ENCODE measurements around the gene FAR2. TPM values are rescaled to one million over a fixed set of nuclear protein-coding genes. Genes with fewer than 3 reads are reported as not detected.

Gene FAR2
- 10 to 100 TPM; 42.5 to 96.7 TPM for total RNA-seq
- polyA plus RNA-seq (2013, experiment 1 of 2) = 5.6 TPM
- 5.5 TPM for polyA plus RNA-seq (2013, experiment 2 of 2)
- long read RNA-seq, experiment 1, transcript FAR2-202 (12 exons, 3,616 nt) = major isoform, 9 of 21 reads
- long read RNA-seq, experiment 1, partial matches to known transcripts = 6 of 21 reads
- long read RNA-seq, experiment 1, other reads (novel, unspliced or antisense) = 6 of 21 reads
- long read RNA-seq, experiment 2, transcript FAR2-202 (12 exons, 3,616 nt) = major isoform, 40 of 50 reads
- long read RNA-seq, experiment 2, partial matches to known transcripts = 3 of 50 reads
- long read RNA-seq, experiment 2, other reads (novel, unspliced or antisense) = 7 of 50 reads
- long read RNA-seq, experiment 3, transcript FAR2-202 (12 exons, 3,616 nt) = major isoform, 365 of 480 reads
- long read RNA-seq, experiment 3, partial matches to known transcripts = 18 of 480 reads
- long read RNA-seq, experiment 3, other reads (novel, unspliced or antisense) = 93 of 480 reads
- long read RNA-seq, experiment 4, transcript FAR2-202 (12 exons, 3,616 nt) = major isoform, 12 of 26 reads
- long read RNA-seq, experiment 4, partial matches to known transcripts = 0 of 26 reads
- long read RNA-seq, experiment 4, other reads (novel, unspliced or antisense) = 14 of 26 reads

- H3K9ac ChIP-seq (ENCODE audit: extremely low read depth, low read length, poor library complexity, severe bottlenecking) = peak within 1 kb of the TSS; percentile 50
- no peak within 1 kb of the TSS for H3K27ac ChIP-seq (ENCODE audit: low read depth, low read length)
- 2% methylated on average over 11 to 66 of the region's 66 CpGs for WGBS, 2 experiments (ENCODE audit: insufficient coverage in 1 of 2, insufficient read length in 1 of 2)
- peak; percentile 8 for TF ChIP-seq CTCF (conservative IDR thresholded peaks at IDR 0.05)
- Mint-ChIP-seq H3K4me1 (peaks cover 66% of the 10 kb centered on the region), H3K36me3 (ENCODE audit: low read depth) (peaks cover 2% of the 10 kb centered on the region), H3K27me3 (ENCODE audit: insufficient read depth) (no peaks in the 10 kb centered on the region), H3K27ac (peak within 1 kb of the TSS; percentile 98), H3K9me3 (peaks cover 13% of the 10 kb centered on the region), H3K4me3 (peak within 1 kb of the TSS; percentile 80)
- no peaks in the 10 kb centered on the region for H3K27me3 ChIP-seq (ENCODE audit: control insufficient read depth, insufficient read depth, low read length, poor library complexity, severe bottlenecking)
- H3K36me3 ChIP-seq (ENCODE audit: control insufficient read depth, insufficient read depth, low read length) = no peaks in the 10 kb centered on the region
- peaks cover 13% of the 10 kb centered on the region for H3K9me3 ChIP-seq (ENCODE audit: control insufficient read depth, low read length)
- peak; percentile 90 for DNase-seq
- H3K4me1 ChIP-seq (ENCODE audit: control insufficient read depth, insufficient read depth, low read length) = no peaks in the 10 kb centered on the region
- peak within 1 kb of the TSS; percentile 81 for H3K4me3 ChIP-seq (ENCODE audit: low read length)
Measured at GRCh38 chr12:29148911-29149690, at the start of gene FAR2. Gene FAR2 (plus strand): TSS chr12:29149278. CDS start chr12:29270450, 121,172 bp downstream.

- H3K4me3 Mint-ChIP-seq = no peak overlapping the region
- H3K27me3 Mint-ChIP-seq (ENCODE audit: insufficient read depth) = no peaks in the 10 kb centered on the region
- peaks cover 4% of the 10 kb centered on the region for H3K4me1 Mint-ChIP-seq
- peaks cover 2% of the 10 kb centered on the region for H3K9me3 ChIP-seq (ENCODE audit: control insufficient read depth, low read length)
- no peak for DNase-seq
- no peaks in the 10 kb centered on the region for H3K36me3 ChIP-seq (ENCODE audit: control insufficient read depth, insufficient read depth, low read length)
- H3K4me1 ChIP-seq (ENCODE audit: control insufficient read depth, insufficient read depth, low read length) = no peaks in the 10 kb centered on the region
- peaks cover 15% of the 10 kb centered on the region for H3K9me3 Mint-ChIP-seq
- 50% methylated on average over 2 of the region's 2 CpGs; no CpG with 5 or more reads in 1 of the 2 experiments for WGBS, 2 experiments (ENCODE audit: insufficient coverage in 1 of 2, insufficient read length in 1 of 2)
- H3K9ac ChIP-seq (ENCODE audit: extremely low read depth, low read length, poor library complexity, severe bottlenecking) = no peak overlapping the region
- no peak overlapping the region for H3K27ac ChIP-seq (ENCODE audit: low read depth, low read length)
- no peak overlapping the region for H3K4me3 ChIP-seq (ENCODE audit: low read length)
- no peak overlapping the region for H3K27ac Mint-ChIP-seq
- H3K36me3 Mint-ChIP-seq (ENCODE audit: low read depth) = no peaks in the 10 kb centered on the region
- no peak for TF ChIP-seq CTCF (conservative IDR thresholded peaks at IDR 0.05)
- H3K27me3 ChIP-seq (ENCODE audit: control insufficient read depth, insufficient read depth, low read length, poor library complexity, severe bottlenecking) = no peaks in the 10 kb centered on the region
Measured at GRCh38 chr12:29102741-29103140, 46.3 kb upstream of the FAR2 start.

- no peak overlapping the region for H3K27ac ChIP-seq (ENCODE audit: low read depth, low read length)
- no peak overlapping the region for H3K4me3 Mint-ChIP-seq
- WGBS, 2 experiments (ENCODE audit: insufficient coverage in 1 of 2, insufficient read length in 1 of 2) = 90 to 94% methylated on average over 3 to 5 of the region's 5 CpGs
- no peaks in the 10 kb centered on the region for H3K27me3 Mint-ChIP-seq (ENCODE audit: insufficient read depth)
- H3K9me3 Mint-ChIP-seq = peaks cover 14% of the 10 kb centered on the region
- no peak for TF ChIP-seq CTCF (conservative IDR thresholded peaks at IDR 0.05)
- H3K36me3 Mint-ChIP-seq (ENCODE audit: low read depth) = no peaks in the 10 kb centered on the region
- no peak for DNase-seq
- peaks cover 4% of the 10 kb centered on the region for H3K4me1 Mint-ChIP-seq
- H3K27ac Mint-ChIP-seq = no peak overlapping the region
- no peaks in the 10 kb centered on the region for H3K4me1 ChIP-seq (ENCODE audit: control insufficient read depth, insufficient read depth, low read length)
- H3K4me3 ChIP-seq (ENCODE audit: low read length) = no peak overlapping the region
- no peak overlapping the region for H3K9ac ChIP-seq (ENCODE audit: extremely low read depth, low read length, poor library complexity, severe bottlenecking)
- H3K9me3 ChIP-seq (ENCODE audit: control insufficient read depth, low read length) = no peaks in the 10 kb centered on the region
- H3K27me3 ChIP-seq (ENCODE audit: control insufficient read depth, insufficient read depth, low read length, poor library complexity, severe bottlenecking) = no peaks in the 10 kb centered on the region
- H3K36me3 ChIP-seq (ENCODE audit: control insufficient read depth, insufficient read depth, low read length) = no peaks in the 10 kb centered on the region
Measured at GRCh38 chr12:29103539-29103974, 45.5 kb upstream of the FAR2 start.
